Measurements from ENCODE around the gene SLC16A7. TPM values are rescaled to one million over a fixed set of nuclear protein-coding genes. Genes with fewer than 3 reads are reported as not detected.

The SLC16A7 gene
- polyA plus RNA-seq, 1 of the 3 experiments (the other 2 are of a cell fraction) = not detected

DNA sequence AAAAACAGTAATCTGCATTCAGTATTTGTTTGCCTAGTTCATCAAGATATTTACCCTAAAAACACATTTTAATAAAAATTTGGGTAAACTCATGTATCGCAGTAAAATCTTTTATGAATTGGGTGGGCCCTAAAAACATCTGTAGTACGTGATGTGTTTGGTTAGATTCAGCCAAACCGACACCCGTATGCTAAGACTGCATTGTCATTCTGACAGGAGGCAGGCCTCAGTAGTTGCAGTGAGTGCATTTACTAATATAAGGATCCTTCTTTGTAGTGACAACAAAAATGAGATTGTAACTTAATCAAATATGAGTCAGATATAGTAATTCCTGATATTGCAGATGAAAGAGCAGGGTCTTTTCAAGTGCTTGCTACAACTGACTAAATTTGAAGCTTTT is 191.8 kb downstream of the SLC16A7 start:
- no peak overlapping the region for H3K27ac ChIP-seq (ENCODE audit: low read depth in 2 of 2, low read length in 1 of 2)
- 0% methylated on average over 4 of the region's 4 CpGs for WGBS (ENCODE audit: low lambda C conversion rate)
- H3K9me2 ChIP-seq = no peaks in the 10 kb centered on the region; the same call in 1 of the 2 replicates
- TF ChIP-seq, protein P1, sequence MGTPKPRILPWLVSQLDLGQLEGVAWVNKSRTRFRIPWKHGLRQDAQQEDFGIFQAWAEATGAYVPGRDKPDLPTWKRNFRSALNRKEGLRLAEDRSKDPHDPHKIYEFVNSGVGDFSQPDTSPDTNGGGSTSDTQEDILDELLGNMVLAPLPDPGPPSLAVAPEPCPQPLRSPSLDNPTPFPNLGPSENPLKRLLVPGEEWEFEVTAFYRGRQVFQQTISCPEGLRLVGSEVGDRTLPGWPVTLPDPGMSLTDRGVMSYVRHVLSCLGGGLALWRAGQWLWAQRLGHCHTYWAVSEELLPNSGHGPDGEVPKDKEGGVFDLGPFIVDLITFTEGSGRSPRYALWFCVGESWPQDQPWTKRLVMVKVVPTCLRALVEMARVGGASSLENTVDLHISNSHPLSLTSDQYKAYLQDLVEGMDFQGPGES (IDR thresholded peaks at IDR 0.05; ENCODE audit: low read depth, low read length) = no peak
- TF ChIP-seq SMC3 (IDR thresholded peaks at IDR 0.05; ENCODE audit: low read depth, low read length) (no peak), JUND (IDR thresholded peaks at IDR 0.05) (no peak), EP300 (IDR thresholded peaks at IDR 0.05; ENCODE audit: borderline replicate concordance in 1 of 2, low read depth in 1 of 2, low read length in 1 of 2) (no peak), FOXM1 (IDR thresholded peaks at IDR 0.05; ENCODE audit: low read depth) (no peak), TEAD4 (IDR thresholded peaks at IDR 0.05; ENCODE audit: borderline replicate concordance, insufficient read depth) (no peak), FOSL2 (IDR thresholded peaks at IDR 0.05; ENCODE audit: borderline replicate concordance, low read depth) (no peak), NRF1 (IDR thresholded peaks at IDR 0.05; ENCODE audit: low read depth, low read length) (no peak), RCOR1 (IDR thresholded peaks at IDR 0.05; ENCODE audit: low read length) (no peak), RXRA (IDR thresholded peaks at IDR 0.05; ENCODE audit: borderline replicate concordance, low read depth) (no peak)
- TF ChIP-seq, protein P2, sequence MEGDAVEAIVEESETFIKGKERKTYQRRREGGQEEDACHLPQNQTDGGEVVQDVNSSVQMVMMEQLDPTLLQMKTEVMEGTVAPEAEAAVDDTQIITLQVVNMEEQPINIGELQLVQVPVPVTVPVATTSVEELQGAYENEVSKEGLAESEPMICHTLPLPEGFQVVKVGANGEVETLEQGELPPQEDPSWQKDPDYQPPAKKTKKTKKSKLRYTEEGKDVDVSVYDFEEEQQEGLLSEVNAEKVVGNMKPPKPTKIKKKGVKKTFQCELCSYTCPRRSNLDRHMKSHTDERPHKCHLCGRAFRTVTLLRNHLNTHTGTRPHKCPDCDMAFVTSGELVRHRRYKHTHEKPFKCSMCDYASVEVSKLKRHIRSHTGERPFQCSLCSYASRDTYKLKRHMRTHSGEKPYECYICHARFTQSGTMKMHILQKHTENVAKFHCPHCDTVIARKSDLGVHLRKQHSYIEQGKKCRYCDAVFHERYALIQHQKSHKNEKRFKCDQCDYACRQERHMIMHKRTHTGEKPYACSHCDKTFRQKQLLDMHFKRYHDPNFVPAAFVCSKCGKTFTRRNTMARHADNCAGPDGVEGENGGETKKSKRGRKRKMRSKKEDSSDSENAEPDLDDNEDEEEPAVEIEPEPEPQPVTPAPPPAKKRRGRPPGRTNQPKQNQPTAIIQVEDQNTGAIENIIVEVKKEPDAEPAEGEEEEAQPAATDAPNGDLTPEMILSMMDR (IDR thresholded peaks at IDR 0.05) = no peak
- TF ChIP-seq, protein P3, sequence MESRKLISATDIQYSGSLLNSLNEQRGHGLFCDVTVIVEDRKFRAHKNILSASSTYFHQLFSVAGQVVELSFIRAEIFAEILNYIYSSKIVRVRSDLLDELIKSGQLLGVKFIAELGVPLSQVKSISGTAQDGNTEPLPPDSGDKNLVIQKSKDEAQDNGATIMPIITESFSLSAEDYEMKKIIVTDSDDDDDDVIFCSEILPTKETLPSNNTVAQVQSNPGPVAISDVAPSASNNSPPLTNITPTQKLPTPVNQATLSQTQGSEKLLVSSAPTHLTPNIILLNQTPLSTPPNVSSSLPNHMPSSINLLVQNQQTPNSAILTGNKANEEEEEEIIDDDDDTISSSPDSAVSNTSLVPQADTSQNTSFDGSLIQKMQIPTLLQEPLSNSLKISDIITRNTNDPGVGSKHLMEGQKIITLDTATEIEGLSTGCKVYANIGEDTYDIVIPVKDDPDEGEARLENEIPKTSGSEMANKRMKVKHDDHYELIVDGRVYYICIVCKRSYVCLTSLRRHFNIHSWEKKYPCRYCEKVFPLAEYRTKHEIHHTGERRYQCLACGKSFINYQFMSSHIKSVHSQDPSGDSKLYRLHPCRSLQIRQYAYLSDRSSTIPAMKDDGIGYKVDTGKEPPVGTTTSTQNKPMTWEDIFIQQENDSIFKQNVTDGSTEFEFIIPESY (IDR thresholded peaks at IDR 0.05; ENCODE audit: borderline replicate concordance, low read depth) = no peak
- CTCF ChIA-PET = no interaction called here
- no peaks in the 10 kb centered on the region for H3K9me3 ChIP-seq
- no peak overlapping the region for H3K4me3 ChIP-seq (ENCODE audit: low read depth in 2 of 2, low read length in 1 of 2)
- H3K36me3 ChIP-seq (replicated peaks in 1 of 2; ENCODE audit: control insufficient read depth in 1 of 2, insufficient read depth in 2 of 2, low read length in 1 of 2) = no peaks in the 10 kb centered on the region
- no peaks in the 10 kb centered on the region for H3K79me2 ChIP-seq (ENCODE audit: insufficient read depth)
- no peaks in the 10 kb centered on the region for H3F3A ChIP-seq (replicated peaks; ENCODE audit: insufficient read depth)
- no peak overlapping the region for H3K9ac ChIP-seq
- H3K4me1 ChIP-seq (ENCODE audit: control insufficient read depth in 1 of 2, insufficient read depth in 2 of 2, low read depth in 1 of 2, low read length in 1 of 2) = no peaks in the 10 kb centered on the region
- no peak overlapping the region for H3K4me2 ChIP-seq
- H3K27me3 ChIP-seq (ENCODE audit: insufficient read depth) = no peaks in the 10 kb centered on the region
- H4K20me1 ChIP-seq (ENCODE audit: insufficient read depth) = no peaks in the 10 kb centered on the region
- H2AFZ ChIP-seq (ENCODE audit: low read depth) = no peak overlapping the region
- POLR2A ChIA-PET = no interaction called here
- DNase-seq = no peak

DNA sequence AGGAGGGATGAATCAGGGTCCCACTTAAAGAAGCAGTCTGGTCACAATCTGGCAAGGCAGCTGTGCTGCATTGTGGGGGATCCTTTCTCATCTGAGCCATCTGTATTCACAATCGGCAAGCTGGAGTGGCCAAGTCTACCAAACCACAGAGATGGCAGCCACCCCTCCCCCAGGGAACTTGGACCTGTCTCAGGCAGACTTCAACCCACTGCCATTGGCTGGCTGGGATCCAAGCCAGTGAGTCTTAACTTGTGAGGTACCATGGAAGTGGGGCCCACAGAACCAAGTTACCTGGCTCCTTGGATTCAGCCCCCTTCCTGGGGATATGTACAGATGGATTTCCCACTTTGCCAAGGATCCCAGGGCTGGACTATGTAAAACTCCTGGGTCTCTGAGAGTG is 196.8 kb downstream of the SLC16A7 start:
- Histone ChIP-seq H3K27me3 (ENCODE audit: insufficient read depth) (no peaks in the 10 kb centered on the region), H2AFZ (ENCODE audit: low read depth) (no peak overlapping the region), H3K36me3 (replicated peaks in 1 of 2; ENCODE audit: control insufficient read depth in 1 of 2, insufficient read depth in 2 of 2, low read length in 1 of 2) (no peaks in the 10 kb centered on the region), H3K4me1 (ENCODE audit: control insufficient read depth in 1 of 2, insufficient read depth in 2 of 2, low read depth in 1 of 2, low read length in 1 of 2) (no peaks in the 10 kb centered on the region), H3K27ac (ENCODE audit: low read depth in 2 of 2, low read length in 1 of 2) (no peak overlapping the region), H3K9me3 (no peaks in the 10 kb centered on the region), H3F3A (replicated peaks; ENCODE audit: insufficient read depth) (no peaks in the 10 kb centered on the region), H3K9ac (no peak overlapping the region), H3K9me2 (no peaks in the 10 kb centered on the region), H3K4me2 (no peak overlapping the region), H3K4me3 (ENCODE audit: low read depth in 2 of 2, low read length in 1 of 2) (no peak overlapping the region), H4K20me1 (ENCODE audit: insufficient read depth) (no peaks in the 10 kb centered on the region), H3K79me2 (ENCODE audit: insufficient read depth) (no peaks in the 10 kb centered on the region)
- POLR2A ChIA-PET = no interaction called here
- CTCF ChIA-PET = interaction anchor here (0.9 kb wide), 1 partner anchor 15 kb away, joined by 3 read pairs; no protein-coding TSS in a partner anchor
- no peak for DNase-seq
- no peak for TF ChIP-seq TCF12 (IDR thresholded peaks at IDR 0.05)
- WGBS (ENCODE audit: low lambda C conversion rate) = no CpG with 5 or more reads among the region's 1 CpG

All from SK-N-SH (cell line).